Skeletal muscle satellite cell (primary cell): Measurements from ENCODE around the gene PPEF2.

Experiments
- H3K27me3 ChIP-seq: 2 replicates; pipeline ENCODE4 v1.7.0; 2013; ENCODE audit warnings: low read length; ENCODE audit not compliant: control insufficient read depth, insufficient read depth
- H3K36me3 ChIP-seq: 2 replicates; pipeline ENCODE4 v1.7.0; 2013; ENCODE audit warnings: mild to moderate bottlenecking, control low read depth, low read length; ENCODE audit not compliant: insufficient read depth
- H3K4me1 ChIP-seq: 2 replicates; pipeline ENCODE4 v1.7.0; 2013; ENCODE audit warnings: low read length; ENCODE audit not compliant: control insufficient read depth, insufficient read depth
- H3K4me2 ChIP-seq: 2 replicates; pipeline ENCODE4 v1.7.0; 2013; ENCODE audit warnings: mild to moderate bottlenecking, low read length
- H3K4me3 ChIP-seq: 2 replicates; pipeline ENCODE4 v1.7.0; 2013; ENCODE audit warnings: low read length
- H3K9ac ChIP-seq: 2 replicates; pipeline ENCODE4 v1.7.0; 2013; ENCODE audit warnings: mild to moderate bottlenecking, low read depth, low read length, moderate library complexity
- H3K9me3 ChIP-seq: replicated peaks from 2 replicates; pipeline ENCODE4 v1.7.0; 2013; ENCODE audit warnings: mild to moderate bottlenecking, control low read depth, low read length

PPEF2 gene

GRCh38 chr4:75892508-75892907 is 9.7 kb downstream of the PPEF2 start:
- Histone ChIP-seq H3K9ac (no peak overlapping the region), H3K4me2 (no peak overlapping the region), H3K4me3 (no peak overlapping the region), H3K4me1 (no peaks in the 10 kb centered on the region), H3K27me3 (peaks cover 34% of the 10 kb centered on the region), H3K9me3 (no peaks in the 10 kb centered on the region), H3K36me3 (no peaks in the 10 kb centered on the region)

- peaks cover 34% of the 10 kb centered on the region for H3K27me3 ChIP-seq
- no peak overlapping the region for H3K9ac ChIP-seq
- H3K9me3 ChIP-seq: no peaks in the 10 kb centered on the region
- no peak overlapping the region for H3K4me3 ChIP-seq
- H3K36me3 ChIP-seq: no peaks in the 10 kb centered on the region
- H3K4me2 ChIP-seq: no peak overlapping the region
- H3K4me1 ChIP-seq: no peaks in the 10 kb centered on the region
Observed at GRCh38 chr4:75891611-75892010, 10.6 kb downstream of the PPEF2 start.

GRCh38 chr4:75889537-75890199 is 12.6 kb downstream of the PPEF2 start:
- Histone ChIP-seq H3K4me3 (no peak overlapping the region), H3K9ac (no peak overlapping the region), H3K9me3 (no peaks in the 10 kb centered on the region), H3K4me1 (no peaks in the 10 kb centered on the region), H3K4me2 (no peak overlapping the region), H3K36me3 (no peaks in the 10 kb centered on the region), H3K27me3 (peaks cover 34% of the 10 kb centered on the region)

- H3K27me3 ChIP-seq: peaks cover 36% of the 10 kb centered on the region
- no peaks in the 10 kb centered on the region for H3K9me3 ChIP-seq
- no peak overlapping the region for H3K4me2 ChIP-seq
- no peaks in the 10 kb centered on the region for H3K36me3 ChIP-seq
- no peaks in the 10 kb centered on the region for H3K4me1 ChIP-seq
- H3K9ac ChIP-seq: no peak overlapping the region
- no peak overlapping the region for H3K4me3 ChIP-seq
Observed at GRCh38 chr4:75886104-75886503, 16.1 kb downstream of the PPEF2 start.

DNA sequence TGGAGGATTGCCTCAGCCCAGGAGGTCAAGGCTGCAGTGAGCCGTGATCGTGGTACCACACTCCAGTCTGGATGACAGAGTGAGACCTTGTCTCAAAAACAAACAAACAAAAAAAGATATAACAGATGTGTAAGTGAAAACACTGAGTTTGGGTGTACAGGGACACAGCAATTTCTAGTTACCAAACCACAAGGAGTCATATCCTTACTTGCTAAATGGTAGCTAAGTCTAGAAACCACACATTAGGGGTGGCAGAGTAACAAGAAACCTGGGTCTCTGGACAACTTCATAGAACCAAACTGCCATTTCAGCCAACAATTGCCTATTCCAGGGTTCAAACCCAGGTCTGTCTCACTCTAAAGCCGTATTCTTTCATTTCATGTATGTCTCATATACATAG is 20.8 kb downstream of the PPEF2 start:
- Histone ChIP-seq H3K4me1 (no peaks in the 10 kb centered on the region), H3K9me3 (no peaks in the 10 kb centered on the region), H3K4me3 (no peak overlapping the region), H3K27me3 (peaks cover 33% of the 10 kb centered on the region), H3K36me3 (no peaks in the 10 kb centered on the region), H3K9ac (no peak overlapping the region), H3K4me2 (no peak overlapping the region)

GRCh38 chr4:75880278-75880677 is 22.0 kb downstream of the PPEF2 start:
- Histone ChIP-seq H3K9ac (no peak overlapping the region), H3K36me3 (no peaks in the 10 kb centered on the region), H3K4me2 (no peak overlapping the region), H3K4me3 (no peak overlapping the region), H3K4me1 (no peaks in the 10 kb centered on the region), H3K27me3 (peaks cover 40% of the 10 kb centered on the region), H3K9me3 (no peaks in the 10 kb centered on the region)

DNA sequence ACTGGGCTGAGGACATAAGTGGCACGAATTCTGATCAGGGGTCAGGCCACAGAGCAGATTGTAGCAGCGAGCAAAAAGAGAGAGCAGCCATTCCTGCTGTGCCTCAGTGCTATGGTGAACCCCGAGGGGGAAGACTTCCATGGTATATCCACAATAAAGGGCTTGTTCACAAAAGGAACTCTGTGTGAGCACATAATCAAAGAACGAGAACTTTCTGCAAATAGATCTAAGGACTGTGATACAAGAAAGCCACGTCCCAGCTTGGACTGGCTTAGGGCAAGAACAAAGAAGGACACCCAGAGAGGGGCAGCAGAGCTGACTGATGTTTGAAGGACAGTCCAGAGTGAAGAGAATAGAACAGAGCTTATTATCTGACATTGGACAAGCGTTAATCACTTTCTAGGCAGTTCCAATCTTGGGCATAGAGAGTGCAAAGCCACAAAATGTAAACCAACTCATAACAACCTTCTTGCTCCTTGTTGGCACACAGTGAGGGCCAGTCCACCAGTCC is 24.0 kb downstream of the PPEF2 start:
- Histone ChIP-seq H3K4me2 (no peak overlapping the region), H3K36me3 (no peaks in the 10 kb centered on the region), H3K27me3 (peaks cover 40% of the 10 kb centered on the region), H3K4me1 (no peaks in the 10 kb centered on the region), H3K9me3 (no peaks in the 10 kb centered on the region), H3K9ac (no peak overlapping the region), H3K4me3 (no peak overlapping the region)

DNA sequence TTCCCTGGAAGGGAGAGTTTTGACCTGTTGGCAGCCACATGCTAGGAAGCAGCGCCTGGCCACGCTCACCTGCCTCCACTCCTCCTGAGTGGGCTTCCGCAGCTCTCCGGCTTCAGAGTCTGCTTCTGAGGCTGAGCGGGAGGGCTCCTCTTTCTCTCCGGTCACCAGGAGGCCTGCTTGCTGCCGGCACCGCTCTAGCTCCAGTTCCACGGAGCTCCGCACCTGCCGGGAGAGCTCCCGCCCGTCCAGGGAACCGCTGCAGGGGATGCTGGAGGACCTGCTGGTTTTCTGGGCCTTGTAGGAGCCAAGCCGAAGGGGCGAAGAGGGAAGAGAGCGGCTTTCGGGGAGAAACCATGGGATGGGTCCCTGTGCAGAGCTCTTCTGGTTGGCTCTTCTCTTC is 26.0 kb downstream of the PPEF2 start:
- Histone ChIP-seq H3K9ac (no peak overlapping the region), H3K9me3 (no peaks in the 10 kb centered on the region), H3K4me2 (no peak overlapping the region), H3K4me3 (no peak overlapping the region), H3K4me1 (no peaks in the 10 kb centered on the region), H3K36me3 (no peaks in the 10 kb centered on the region), H3K27me3 (peaks cover 38% of the 10 kb centered on the region)

GRCh38 chr4:75869100-75869499 is 33.2 kb downstream of the PPEF2 start:
- Histone ChIP-seq H3K4me1 (no peaks in the 10 kb centered on the region), H3K36me3 (no peaks in the 10 kb centered on the region), H3K4me2 (no peak overlapping the region), H3K9me3 (no peaks in the 10 kb centered on the region), H3K27me3 (peaks cover 15% of the 10 kb centered on the region), H3K4me3 (no peak overlapping the region), H3K9ac (no peak overlapping the region)

GRCh38 chr4:75867130-75867529 is 35.1 kb downstream of the PPEF2 start:
- no peak overlapping the region for H3K9ac ChIP-seq

GRCh38 chr4:75860606-75861005 is 41.6 kb downstream of the PPEF2 start:
- Histone ChIP-seq H3K9me3 (no peaks in the 10 kb centered on the region), H3K4me2 (no peak overlapping the region), H3K9ac (no peak overlapping the region), H3K27me3 (peaks cover 10% of the 10 kb centered on the region), H3K4me3 (no peak overlapping the region), H3K36me3 (no peaks in the 10 kb centered on the region), H3K4me1 (no peaks in the 10 kb centered on the region)

More at GRCh38 chr4:75867130-75867529, 35.1 kb downstream of the PPEF2 start:
- H3K9me3 ChIP-seq: no peaks in the 10 kb centered on the region
- H3K4me2 ChIP-seq: no peak overlapping the region
- H3K27me3 ChIP-seq: peaks cover 15% of the 10 kb centered on the region
- H3K4me3 ChIP-seq: no peak overlapping the region
- H3K36me3 ChIP-seq: no peaks in the 10 kb centered on the region
- no peaks in the 10 kb centered on the region for H3K4me1 ChIP-seq

DNA sequence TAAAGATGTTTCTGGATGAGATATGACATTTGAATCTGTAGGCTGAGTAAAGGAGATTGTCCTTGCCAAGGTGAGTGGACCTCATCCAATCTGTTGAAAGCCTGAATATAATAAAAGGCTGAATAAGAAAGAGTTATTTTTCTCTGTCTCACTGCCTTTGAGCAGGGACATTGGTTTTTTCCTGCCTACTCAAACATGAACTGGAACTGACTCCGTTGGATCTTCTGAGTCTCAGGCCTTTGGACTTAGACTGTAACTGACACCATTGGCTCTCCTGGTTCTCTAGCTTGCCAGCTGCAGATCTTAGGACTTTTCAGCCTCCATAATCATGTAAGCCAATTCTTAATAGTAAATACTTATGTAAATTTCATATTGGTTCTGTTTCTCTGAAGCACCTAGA is 43.5 kb downstream of the PPEF2 start:
- Histone ChIP-seq H3K4me3 (no peak overlapping the region), H3K4me2 (no peak overlapping the region), H3K9me3 (no peaks in the 10 kb centered on the region)

More for the DNA sequence above, 43.5 kb downstream of the PPEF2 start:
- Histone ChIP-seq H3K36me3 (no peaks in the 10 kb centered on the region), H3K27me3 (peaks cover 19% of the 10 kb centered on the region), H3K9ac (no peak overlapping the region), H3K4me1 (no peaks in the 10 kb centered on the region)
